ENCODE measurements around the gene PLXNA4.

PLXNA4 gene

GRCh38 chr7:132575419-132575981, 770 bp downstream of the PLXNA4 start:
- Histone ChIP-seq H3K79me1 (replicated peaks; ENCODE audit: low read length, poor library complexity, severe bottlenecking) (no peaks in the 10 kb centered on the region), H2AK5ac (ENCODE audit: low read length, severe bottlenecking) (no peak overlapping the region), H3K14ac (ENCODE audit: low read length in 2 of 2) (no peak overlapping the region), H3K27me3 (ENCODE audit: control insufficient read depth in 1 of 2, insufficient read depth in 1 of 2, low read length in 2 of 2) (peaks cover 8 to 90% of the 10 kb centered on the region in 2 experiments), H2AFZ (ENCODE audit: low read depth, low read length) (no peak overlapping the region), H3K18ac (ENCODE audit: low read depth in 1 of 2, low read length in 2 of 2) (no peak overlapping the region), H3K36me3 (ENCODE audit: control insufficient read depth in 1 of 2, insufficient read depth in 2 of 2, low read depth in 1 of 2, low read length in 2 of 2) (peaks cover 0 to 9% of the 10 kb centered on the region in 2 experiments), H3K23ac (ENCODE audit: low read length in 2 of 2) (no peak overlapping the region), H2BK15ac (ENCODE audit: low read depth, poor library complexity, severe bottlenecking) (no peak overlapping the region), H2BK12ac (ENCODE audit: low read length in 2 of 2) (no peak overlapping the region), H3K27ac (ENCODE audit: low read length, poor library complexity, severe bottlenecking) (no peak overlapping the region), H3K4ac (ENCODE audit: low read depth in 1 of 2, low read length in 2 of 2) (no peak overlapping the region), H3K4me1 (ENCODE audit: control insufficient read depth, insufficient read depth, low read depth, low read length) (peaks cover 21% of the 10 kb centered on the region), H2BK120ac (ENCODE audit: low read depth, low read length) (no peak overlapping the region), H4K91ac (ENCODE audit: low read length) (no peak overlapping the region), H3K9ac (ENCODE audit: low read length) (peak overlapping the region; percentile 84), H4K8ac (ENCODE audit: low read length) (no peak overlapping the region), H3K9me3 (ENCODE audit: control insufficient read depth, low read length) (no peaks in the 10 kb centered on the region), H3K4me3 (ENCODE audit: insufficient read depth in 1 of 2, low read depth in 1 of 2, low read length in 2 of 2) (peak overlapping the region in 1 of 2 experiments; percentile 89), H2BK5ac (ENCODE audit: low read depth, low read length, poor library complexity, severe bottlenecking) (no peak overlapping the region), H3K4me2 (ENCODE audit: low read length, poor library complexity, severe bottlenecking) (peak overlapping the region; percentile 68)
- WGBS, result 4% methylated on average over 26 of the region's 27 CpGs
- DNase-seq, result peak; percentile 29

GRCh38 chr7:132574223-132574622, 2.0 kb downstream of the PLXNA4 start:
- no peaks in the 10 kb centered on the region for H3K79me1 ChIP-seq (replicated peaks; ENCODE audit: low read length, poor library complexity, severe bottlenecking)
- DNase-seq, result no peak
- H3K23ac ChIP-seq (ENCODE audit: low read length in 2 of 2), result no peak overlapping the region
- H4K8ac ChIP-seq (ENCODE audit: low read length), result no peak overlapping the region
- no peak overlapping the region for H3K27ac ChIP-seq (ENCODE audit: low read length, poor library complexity, severe bottlenecking)
- no peak overlapping the region for H2BK120ac ChIP-seq (ENCODE audit: low read depth, low read length)
- no peak overlapping the region for H2BK12ac ChIP-seq (ENCODE audit: low read length in 2 of 2)
- H3K36me3 ChIP-seq (ENCODE audit: control insufficient read depth in 1 of 2, insufficient read depth in 2 of 2, low read depth in 1 of 2, low read length in 2 of 2), result peaks cover 0 to 17% of the 10 kb centered on the region in 2 experiments
- H3K9ac ChIP-seq (ENCODE audit: low read length), result peak overlapping the region; percentile 84
- H3K18ac ChIP-seq (ENCODE audit: low read depth in 1 of 2, low read length in 2 of 2), result no peak overlapping the region
- H3K4me1 ChIP-seq (ENCODE audit: control insufficient read depth, insufficient read depth, low read depth, low read length), result peaks cover 21% of the 10 kb centered on the region
- H2BK5ac ChIP-seq (ENCODE audit: low read depth, low read length, poor library complexity, severe bottlenecking), result no peak overlapping the region
- no peaks in the 10 kb centered on the region for H3K9me3 ChIP-seq (ENCODE audit: control insufficient read depth, low read length)
- peaks cover 8 to 89% of the 10 kb centered on the region in 2 experiments for H3K27me3 ChIP-seq (ENCODE audit: control insufficient read depth in 1 of 2, insufficient read depth in 1 of 2, low read length in 2 of 2)
- no peak overlapping the region for H3K14ac ChIP-seq (ENCODE audit: low read length in 2 of 2)
- no peak overlapping the region for H2AFZ ChIP-seq (ENCODE audit: low read depth, low read length)
- WGBS, result 29% methylated on average over 6 of the region's 8 CpGs
- H3K4me2 ChIP-seq (ENCODE audit: low read length, poor library complexity, severe bottlenecking), result no peak overlapping the region
- no peak overlapping the region for H3K4ac ChIP-seq (ENCODE audit: low read depth in 1 of 2, low read length in 2 of 2)
- H3K4me3 ChIP-seq (ENCODE audit: insufficient read depth in 1 of 2, low read depth in 1 of 2, low read length in 2 of 2), result peak overlapping the region in 1 of 2 experiments; percentile 89
- H2BK15ac ChIP-seq (ENCODE audit: low read depth, poor library complexity, severe bottlenecking), result no peak overlapping the region
- H4K91ac ChIP-seq (ENCODE audit: low read length), result no peak overlapping the region
- no peak overlapping the region for H2AK5ac ChIP-seq (ENCODE audit: low read length, severe bottlenecking)

DNA sequence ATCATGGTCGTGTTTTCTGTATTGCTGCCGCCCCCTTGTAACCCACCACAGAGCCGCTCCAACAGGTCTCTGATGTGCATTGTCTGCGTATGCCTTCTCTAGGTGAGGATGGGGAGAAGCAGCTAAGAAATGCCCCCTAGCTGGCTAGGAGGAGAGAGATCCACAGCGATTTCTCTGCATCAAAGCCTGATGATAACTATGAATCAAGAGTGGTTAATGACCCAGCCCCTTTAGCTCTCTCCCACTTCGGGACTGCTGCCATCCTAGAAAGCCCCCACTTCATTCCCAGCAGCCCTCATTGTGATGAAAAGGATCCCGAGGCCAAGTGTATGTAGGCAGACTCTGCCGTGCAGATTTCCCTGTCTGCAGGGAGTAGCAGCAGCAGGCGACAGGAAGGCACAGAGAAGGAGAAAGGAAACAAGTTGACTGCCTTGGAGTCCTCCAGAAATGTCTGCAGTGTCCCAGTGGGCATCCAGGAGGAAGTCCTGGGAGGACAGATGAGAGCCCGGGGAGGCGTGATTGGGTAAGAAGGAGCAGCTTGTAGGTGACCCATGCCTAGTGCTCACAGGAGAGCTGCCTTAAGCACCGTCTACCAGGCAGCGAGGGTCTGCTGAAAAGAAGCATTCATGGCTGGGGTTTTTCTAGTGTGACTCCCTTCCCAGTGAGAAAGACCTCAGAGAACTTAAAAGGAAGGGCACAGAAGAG, 2.9 kb downstream of the PLXNA4 start:
- H3K4me2 ChIP-seq (ENCODE audit: low read length, poor library complexity, severe bottlenecking), result no peak overlapping the region
- H2BK15ac ChIP-seq (ENCODE audit: low read depth, poor library complexity, severe bottlenecking), result no peak overlapping the region
- no peak overlapping the region for H3K4me3 ChIP-seq (ENCODE audit: insufficient read depth in 1 of 2, low read depth in 1 of 2, low read length in 2 of 2)
- H3K9ac ChIP-seq (ENCODE audit: low read length), result no peak overlapping the region
- no peak overlapping the region for H3K18ac ChIP-seq (ENCODE audit: low read depth in 1 of 2, low read length in 2 of 2)
- 23% methylated on average over 12 of the region's 13 CpGs for WGBS
- H3K23ac ChIP-seq (ENCODE audit: low read length in 2 of 2), result peak overlapping the region in 1 of 2 experiments; percentile 50
- H4K91ac ChIP-seq (ENCODE audit: low read length), result no peak overlapping the region
- no peak overlapping the region for H2BK120ac ChIP-seq (ENCODE audit: low read depth, low read length)
- no peak for DNase-seq
- no peak overlapping the region for H2BK12ac ChIP-seq (ENCODE audit: low read length in 2 of 2)
- peaks cover 21% of the 10 kb centered on the region for H3K4me1 ChIP-seq (ENCODE audit: control insufficient read depth, insufficient read depth, low read depth, low read length)
- peaks cover 0 to 17% of the 10 kb centered on the region in 2 experiments for H3K36me3 ChIP-seq (ENCODE audit: control insufficient read depth in 1 of 2, insufficient read depth in 2 of 2, low read depth in 1 of 2, low read length in 2 of 2)
- H3K79me1 ChIP-seq (replicated peaks; ENCODE audit: low read length, poor library complexity, severe bottlenecking), result no peaks in the 10 kb centered on the region
- no peak overlapping the region for H3K4ac ChIP-seq (ENCODE audit: low read depth in 1 of 2, low read length in 2 of 2)
- H2BK5ac ChIP-seq (ENCODE audit: low read depth, low read length, poor library complexity, severe bottlenecking), result no peak overlapping the region
- peaks cover 8 to 88% of the 10 kb centered on the region in 2 experiments for H3K27me3 ChIP-seq (ENCODE audit: control insufficient read depth in 1 of 2, insufficient read depth in 1 of 2, low read length in 2 of 2)
- H3K14ac ChIP-seq (ENCODE audit: low read length in 2 of 2), result no peak overlapping the region
- no peak overlapping the region for H4K8ac ChIP-seq (ENCODE audit: low read length)
- no peaks in the 10 kb centered on the region for H3K9me3 ChIP-seq (ENCODE audit: control insufficient read depth, low read length)
- no peak overlapping the region for H3K27ac ChIP-seq (ENCODE audit: low read length, poor library complexity, severe bottlenecking)
- no peak overlapping the region for H2AFZ ChIP-seq (ENCODE audit: low read depth, low read length)
- no peak overlapping the region for H2AK5ac ChIP-seq (ENCODE audit: low read length, severe bottlenecking)

DNA sequence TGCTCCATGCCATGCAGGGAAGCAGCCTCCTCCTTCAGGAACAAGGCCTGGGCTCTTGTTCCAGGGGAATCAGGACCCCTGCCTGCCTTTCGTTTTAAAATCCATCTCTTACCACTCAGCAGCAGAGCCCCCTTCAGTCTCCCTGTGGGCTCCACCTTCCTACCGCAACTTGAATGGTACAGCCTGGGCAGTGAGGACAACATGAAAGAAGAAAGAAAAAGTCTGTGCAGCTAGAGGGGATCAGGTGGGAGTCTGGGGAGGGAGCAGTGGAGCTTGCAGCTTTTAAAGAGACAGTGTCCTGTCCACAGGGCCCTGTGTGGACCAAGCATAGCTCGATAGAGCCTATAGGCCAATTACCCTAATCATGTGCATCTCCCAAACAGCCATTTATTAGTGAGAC, 3.7 kb downstream of the PLXNA4 start:
- no peak overlapping the region for H3K9ac ChIP-seq (ENCODE audit: low read length)
- no peak overlapping the region for H3K4ac ChIP-seq (ENCODE audit: low read depth in 1 of 2, low read length in 2 of 2)
- WGBS, result 27% methylated on average over 1 of the region's 3 CpGs
- H3K4me3 ChIP-seq (ENCODE audit: insufficient read depth in 1 of 2, low read depth in 1 of 2, low read length in 2 of 2), result no peak overlapping the region
- no peak overlapping the region for H3K4me2 ChIP-seq (ENCODE audit: low read length, poor library complexity, severe bottlenecking)
- H3K23ac ChIP-seq (ENCODE audit: low read length in 2 of 2), result no peak overlapping the region
- no peak overlapping the region for H3K14ac ChIP-seq (ENCODE audit: low read length in 2 of 2)
- no peak overlapping the region for H4K8ac ChIP-seq (ENCODE audit: low read length)
- H2BK5ac ChIP-seq (ENCODE audit: low read depth, low read length, poor library complexity, severe bottlenecking), result no peak overlapping the region
- no peaks in the 10 kb centered on the region for H3K9me3 ChIP-seq (ENCODE audit: control insufficient read depth, low read length)
- no peaks in the 10 kb centered on the region for H3K79me1 ChIP-seq (replicated peaks; ENCODE audit: low read length, poor library complexity, severe bottlenecking)
- peaks cover 0 to 87% of the 10 kb centered on the region in 2 experiments for H3K27me3 ChIP-seq (ENCODE audit: control insufficient read depth in 1 of 2, insufficient read depth in 1 of 2, low read length in 2 of 2)
- H3K18ac ChIP-seq (ENCODE audit: low read depth in 1 of 2, low read length in 2 of 2), result no peak overlapping the region
- no peak overlapping the region for H2AK5ac ChIP-seq (ENCODE audit: low read length, severe bottlenecking)
- DNase-seq, result no peak
- no peak overlapping the region for H3K27ac ChIP-seq (ENCODE audit: low read length, poor library complexity, severe bottlenecking)
- no peak overlapping the region for H2BK120ac ChIP-seq (ENCODE audit: low read depth, low read length)
- no peak overlapping the region for H2BK15ac ChIP-seq (ENCODE audit: low read depth, poor library complexity, severe bottlenecking)
- H2BK12ac ChIP-seq (ENCODE audit: low read length in 2 of 2), result no peak overlapping the region
- H3K4me1 ChIP-seq (ENCODE audit: control insufficient read depth, insufficient read depth, low read depth, low read length), result peaks cover 19% of the 10 kb centered on the region
- no peak overlapping the region for H4K91ac ChIP-seq (ENCODE audit: low read length)
- H2AFZ ChIP-seq (ENCODE audit: low read depth, low read length), result no peak overlapping the region
- H3K36me3 ChIP-seq (ENCODE audit: control insufficient read depth in 1 of 2, insufficient read depth in 2 of 2, low read depth in 1 of 2, low read length in 2 of 2), result peaks cover 0 to 17% of the 10 kb centered on the region in 2 experiments
